GM20000 (cell line): ENCODE measurements around the gene FTCD.

ENCODE experiments used
- DNase-seq: peaks from one replicate; pipeline ENCODE4 v3.0.0; 2012; ENCODE audit warnings: low spot score
- TF ChIP-seq, protein P1 (sequence below): IDR thresholded peaks from 2 replicates; pipeline ENCODE4 v1.5.1; 2012; ENCODE audit warnings: mild to moderate bottlenecking, control low read depth; ENCODE audit errors: extremely low read depth, missing control alignments

Gene FTCD

DNA sequence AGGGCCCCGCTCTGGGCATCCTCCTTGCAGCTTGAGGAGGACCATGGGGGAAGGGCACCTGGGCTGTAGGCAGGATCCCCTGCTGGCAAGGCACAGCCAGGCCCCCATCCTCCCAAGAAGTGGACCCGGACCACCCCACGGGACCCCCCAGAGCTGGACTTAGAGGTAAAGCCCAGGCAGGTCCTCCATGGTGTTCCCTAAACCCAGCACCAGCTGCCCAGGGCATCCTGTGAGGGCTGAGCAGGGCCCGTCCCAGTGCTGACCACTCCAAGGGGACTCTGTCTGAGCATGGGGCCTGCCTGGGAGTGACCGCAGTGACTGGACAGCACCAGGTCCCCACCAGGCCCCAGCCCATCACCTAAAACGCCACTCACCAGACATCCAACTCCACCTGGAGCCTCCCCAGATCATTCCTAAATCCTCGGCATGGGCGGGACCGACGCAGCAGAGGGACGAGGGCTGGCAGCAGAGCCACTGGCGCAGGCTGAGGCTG lies 36.2 kb downstream of the FTCD start:
- no peak for DNase-seq
- TF ChIP-seq, protein P1, sequence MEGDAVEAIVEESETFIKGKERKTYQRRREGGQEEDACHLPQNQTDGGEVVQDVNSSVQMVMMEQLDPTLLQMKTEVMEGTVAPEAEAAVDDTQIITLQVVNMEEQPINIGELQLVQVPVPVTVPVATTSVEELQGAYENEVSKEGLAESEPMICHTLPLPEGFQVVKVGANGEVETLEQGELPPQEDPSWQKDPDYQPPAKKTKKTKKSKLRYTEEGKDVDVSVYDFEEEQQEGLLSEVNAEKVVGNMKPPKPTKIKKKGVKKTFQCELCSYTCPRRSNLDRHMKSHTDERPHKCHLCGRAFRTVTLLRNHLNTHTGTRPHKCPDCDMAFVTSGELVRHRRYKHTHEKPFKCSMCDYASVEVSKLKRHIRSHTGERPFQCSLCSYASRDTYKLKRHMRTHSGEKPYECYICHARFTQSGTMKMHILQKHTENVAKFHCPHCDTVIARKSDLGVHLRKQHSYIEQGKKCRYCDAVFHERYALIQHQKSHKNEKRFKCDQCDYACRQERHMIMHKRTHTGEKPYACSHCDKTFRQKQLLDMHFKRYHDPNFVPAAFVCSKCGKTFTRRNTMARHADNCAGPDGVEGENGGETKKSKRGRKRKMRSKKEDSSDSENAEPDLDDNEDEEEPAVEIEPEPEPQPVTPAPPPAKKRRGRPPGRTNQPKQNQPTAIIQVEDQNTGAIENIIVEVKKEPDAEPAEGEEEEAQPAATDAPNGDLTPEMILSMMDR = no peak

DNA sequence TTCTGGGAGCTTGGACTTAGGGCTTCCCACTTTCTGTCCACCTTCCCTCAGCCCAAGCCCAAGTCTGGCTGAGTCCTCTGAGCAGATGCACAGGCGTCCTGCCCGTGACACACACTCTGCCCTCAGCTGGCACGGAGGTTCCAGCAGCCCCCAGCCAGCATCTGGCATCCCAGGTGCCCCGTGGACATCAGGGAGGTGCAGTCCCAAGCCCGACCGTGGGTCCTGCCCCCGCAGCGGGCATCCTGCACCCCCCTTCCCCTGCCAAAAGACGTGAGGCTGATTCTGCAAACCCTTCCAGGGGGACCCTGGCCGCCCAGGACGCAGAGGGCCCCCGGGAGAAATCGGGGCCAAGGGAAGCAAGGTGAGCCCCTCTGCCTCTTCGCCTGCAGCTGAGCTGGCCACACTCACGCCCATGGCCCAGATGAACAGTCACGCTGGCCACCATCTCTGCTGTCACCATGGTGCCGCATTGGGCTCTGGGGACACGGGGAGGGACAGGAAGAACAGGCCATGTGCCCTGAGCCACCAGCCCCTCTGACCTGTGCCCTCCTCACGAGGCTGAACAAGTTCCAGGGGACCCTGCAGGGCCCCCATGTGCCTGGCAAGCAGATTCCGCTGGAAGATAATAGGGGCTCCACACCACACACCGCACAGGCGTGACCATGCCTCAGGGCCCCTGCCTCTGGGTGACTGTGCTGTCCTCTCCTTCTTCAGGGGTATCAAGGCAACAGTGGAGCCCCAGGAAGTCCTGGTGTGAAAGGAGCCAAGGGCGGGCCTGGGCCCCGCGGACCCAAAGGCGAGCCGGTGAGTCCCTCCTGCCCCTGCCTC lies 36.8 kb downstream of the FTCD start:
- TF ChIP-seq, protein P1 = no peak
- DNase-seq = no peak

DNA sequence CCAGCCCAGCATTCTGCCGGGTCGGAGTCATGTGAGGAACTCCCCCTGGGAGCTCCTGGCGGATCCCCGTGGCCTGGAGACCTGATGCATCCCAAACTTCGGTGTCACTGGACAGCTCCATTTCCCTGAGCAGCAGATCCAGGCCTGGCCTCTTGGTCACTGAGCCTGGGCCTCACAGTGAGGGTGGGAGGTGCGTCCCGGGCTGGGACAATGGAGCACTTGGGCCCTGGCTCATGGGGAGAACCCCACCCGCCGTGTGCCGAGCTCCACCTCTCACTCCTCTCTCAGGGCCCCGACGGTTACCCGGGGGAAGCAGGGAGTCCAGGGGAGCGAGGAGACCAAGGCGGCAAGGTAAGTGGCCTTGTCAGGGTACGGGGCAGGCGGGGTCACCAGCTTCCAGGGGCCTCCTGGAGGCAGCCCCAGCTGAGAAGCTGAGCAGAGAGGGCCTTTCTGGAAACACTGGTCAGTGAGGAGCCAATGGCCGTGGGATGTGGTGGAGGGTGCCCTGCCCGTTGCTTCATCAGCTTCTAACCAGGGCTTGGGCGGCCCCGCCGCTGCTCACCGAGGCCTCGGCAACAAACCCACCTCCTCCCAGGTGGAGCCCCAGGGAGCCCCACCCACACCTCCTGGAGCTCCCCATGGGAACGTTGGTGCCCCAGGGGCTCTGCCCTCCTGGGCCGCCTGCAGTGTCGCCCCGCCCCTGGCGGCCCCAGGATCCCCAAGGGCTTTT lies 37.6 kb downstream of the FTCD start:
- no peak for DNase-seq
- TF ChIP-seq, protein P1 = no peak

DNA sequence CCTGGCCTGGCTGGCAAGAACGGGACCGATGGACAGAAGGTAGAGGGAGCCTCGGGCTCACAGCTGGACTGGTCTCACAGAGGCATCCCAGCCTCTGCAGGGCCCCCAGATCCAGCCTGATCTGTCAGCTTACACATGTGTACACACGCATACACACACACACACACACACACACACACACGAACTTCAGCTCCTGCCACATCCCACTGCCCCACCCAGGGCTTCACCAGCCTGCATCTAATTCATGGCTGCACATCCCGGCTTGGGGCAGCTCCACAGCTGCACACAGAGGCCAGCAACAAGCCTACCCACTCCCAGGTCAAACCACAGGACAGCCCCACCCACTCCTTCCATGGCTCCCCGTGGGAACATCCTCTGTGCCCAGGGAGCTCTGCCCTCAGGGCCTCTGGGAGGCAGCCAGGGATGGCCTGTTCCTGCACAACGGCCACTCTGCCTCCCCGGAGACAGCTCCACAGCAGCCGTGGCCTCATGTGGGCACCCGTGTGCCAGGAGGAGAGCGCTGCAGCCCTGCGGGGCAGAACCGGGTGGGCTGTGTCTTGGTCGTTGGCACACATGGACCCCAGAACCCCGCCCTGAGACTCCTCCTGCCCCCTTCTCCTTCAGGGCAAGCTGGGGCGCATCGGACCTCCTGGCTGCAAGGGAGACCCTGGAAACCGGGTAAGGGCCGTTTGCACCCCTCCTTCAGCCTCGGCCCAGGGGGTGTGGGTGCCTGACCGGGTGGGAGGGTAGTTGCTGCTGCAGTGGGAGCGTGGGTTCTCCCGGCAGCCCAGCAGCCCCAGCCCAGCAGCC lies 38.4 kb downstream of the FTCD start:
- TF ChIP-seq, protein P1 = no peak
- no peak for DNase-seq

DNA sequence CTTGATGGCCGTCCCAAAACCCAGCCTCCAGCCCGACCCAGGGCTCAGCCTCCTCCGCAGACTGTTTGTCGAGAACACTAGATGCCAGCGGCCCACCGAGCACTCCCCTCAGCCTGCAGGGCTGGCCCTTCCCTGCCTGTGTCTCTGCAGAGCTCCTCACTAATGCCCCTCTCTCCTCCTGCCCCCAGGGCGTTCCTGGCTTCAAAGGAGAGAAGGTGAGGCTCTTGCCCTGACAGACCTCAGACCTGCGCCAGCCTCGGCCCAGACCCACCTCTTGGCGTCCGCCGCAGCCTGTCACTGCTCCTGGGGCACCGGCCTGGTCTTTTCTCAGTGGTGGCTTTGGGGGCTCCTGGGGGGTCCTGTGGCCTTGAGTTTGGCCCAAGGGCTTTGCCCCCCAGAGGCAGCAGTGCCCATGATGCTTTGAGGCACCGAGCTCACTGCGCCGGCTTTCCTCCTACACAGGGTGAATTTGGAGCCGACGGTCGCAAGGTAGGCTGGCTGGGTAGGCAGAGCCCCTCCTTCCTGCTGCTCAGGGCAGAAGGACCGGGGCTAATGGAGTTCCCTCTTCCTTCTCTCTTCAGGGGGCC lies 39.1 kb downstream of the FTCD start:
- TF ChIP-seq, protein P1 = no peak

DNA sequence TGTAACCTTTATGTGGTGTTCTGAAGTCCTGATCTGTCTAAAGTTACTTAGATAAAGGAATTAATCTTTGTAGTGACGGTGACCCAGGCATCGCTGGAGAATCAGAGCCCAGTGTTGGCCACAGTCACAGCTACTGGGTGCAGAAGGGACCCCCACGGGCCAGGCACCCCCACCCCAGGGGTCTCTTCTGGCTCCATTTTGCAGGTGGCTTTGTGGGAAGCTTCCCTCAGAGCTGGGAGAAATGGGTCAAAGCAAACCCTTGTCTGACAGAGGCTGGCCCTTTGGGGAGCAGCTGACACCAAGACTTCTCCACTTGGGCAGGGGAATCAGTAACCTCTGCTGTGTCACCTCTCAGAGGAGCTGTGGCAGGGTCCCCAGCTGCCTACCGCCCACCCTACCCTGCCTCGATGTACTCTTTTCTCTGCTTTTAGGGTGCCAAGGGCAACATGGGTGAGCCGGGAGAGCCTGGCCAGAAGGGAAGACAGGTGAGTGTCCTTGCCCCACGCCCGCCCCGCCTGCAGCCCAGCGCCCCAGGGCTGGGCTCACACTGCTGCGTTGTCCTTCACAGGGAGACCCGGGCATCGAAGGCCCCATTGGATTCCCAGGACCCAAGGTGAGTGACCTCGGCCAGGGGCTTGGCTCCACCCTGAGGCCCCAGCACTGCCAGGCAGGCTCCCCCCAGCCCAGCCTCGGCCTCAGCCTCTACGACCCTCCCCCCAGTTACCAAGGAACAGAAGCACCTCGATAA lies 39.8 kb downstream of the FTCD start:
- no peak for DNase-seq
- TF ChIP-seq, protein P1 = no peak

More for the DNA sequence above, 39.1 kb downstream of the FTCD start:
- no peak for DNase-seq
